KMS-11 (cell line): ENCODE measurements around the gene ZBTB18.

Experiments
- H2AFZ ChIP-seq: fragments of 200-600 bp; sonication (generic); 2 replicates; pipeline ENCODE4 v1.6.1; 2016; ENCODE audit warnings: antibody characterized with exemption, mixed run types, low read depth
- H3K27ac ChIP-seq: fragments of 200-600 bp; sonication (generic); 2 replicates; pipeline ENCODE4 v1.6.1; 2016; ENCODE audit warnings: mild to moderate bottlenecking, mixed run types
- H3K27me3 ChIP-seq: fragments of 200-600 bp; sonication (generic); 2 replicates; pipeline ENCODE4 v1.6.1; 2017; ENCODE audit warnings: mild to moderate bottlenecking, low read depth, mixed run types, moderate library complexity; ENCODE audit not compliant: insufficient read depth
- H3K36me3 ChIP-seq: fragments of 200-600 bp; sonication (generic); 2 replicates; pipeline ENCODE4 v1.6.1; 2017; ENCODE audit warnings: mild to moderate bottlenecking, mixed run types; ENCODE audit not compliant: insufficient read depth
- H3K4me1 ChIP-seq: fragments of 200-600 bp; sonication (generic); 2 replicates; pipeline ENCODE4 v1.6.1; 2016; ENCODE audit warnings: mild to moderate bottlenecking, low read depth, mixed run types; ENCODE audit not compliant: poor library complexity, severe bottlenecking
- H3K4me2 ChIP-seq: fragments of 200-600 bp; sonication (generic); 2 replicates; pipeline ENCODE4 v1.7.0; 2016; ENCODE audit warnings: mild to moderate bottlenecking, mixed run types
- H3K4me3 ChIP-seq: fragments of 200-600 bp; sonication (generic); IDR thresholded peaks from 2 replicates; pipeline ENCODE4 v1.6.1; 2017; ENCODE audit warnings: low read depth, low read length, mixed read lengths; ENCODE audit not compliant: insufficient read depth
- H3K79me2 ChIP-seq: fragments of 200-600 bp; sonication (generic); 2 replicates; pipeline ENCODE4 v1.6.1; 2016; ENCODE audit warnings: low read depth, mixed run types; ENCODE audit not compliant: insufficient read depth
- H3K9ac ChIP-seq: fragments of 200-600 bp; sonication (generic); 2 replicates; pipeline ENCODE4 v1.6.1; 2016; ENCODE audit warnings: mild to moderate bottlenecking, mixed run types
- H4K20me1 ChIP-seq: fragments of 200-600 bp; sonication (generic); 2 replicates; pipeline ENCODE4 v1.6.1; 2016; ENCODE audit warnings: mild to moderate bottlenecking, mixed run types; ENCODE audit not compliant: insufficient read depth
- CTCF ChIP-seq: fragments of 200-600 bp; sonication (generic); conservative IDR thresholded peaks from 2 replicates; pipeline ENCODE4 v1.6.1; 2017; ENCODE audit warnings: low read depth, mild to moderate bottlenecking, antibody characterized with exemption, low read length, moderate library complexity, mixed read lengths

The ZBTB18 gene

GRCh38 chr1:244074559-244075171 lies 23.6 kb downstream of the ZBTB18 start:
- H3K9ac ChIP-seq, result no peak overlapping the region
- H3K79me2 ChIP-seq, result no peaks in the 10 kb centered on the region
- no peak for TF ChIP-seq CTCF
- H3K4me3 ChIP-seq, result no peak overlapping the region
- H3K27me3 ChIP-seq, result no peaks in the 10 kb centered on the region
- H4K20me1 ChIP-seq, result no peaks in the 10 kb centered on the region
- H3K4me2 ChIP-seq, result no peak overlapping the region
- H3K4me1 ChIP-seq, result no peaks in the 10 kb centered on the region
- H2AFZ ChIP-seq, result no peak overlapping the region
- no peaks in the 10 kb centered on the region for H3K36me3 ChIP-seq
- H3K27ac ChIP-seq, result no peak overlapping the region

DNA sequence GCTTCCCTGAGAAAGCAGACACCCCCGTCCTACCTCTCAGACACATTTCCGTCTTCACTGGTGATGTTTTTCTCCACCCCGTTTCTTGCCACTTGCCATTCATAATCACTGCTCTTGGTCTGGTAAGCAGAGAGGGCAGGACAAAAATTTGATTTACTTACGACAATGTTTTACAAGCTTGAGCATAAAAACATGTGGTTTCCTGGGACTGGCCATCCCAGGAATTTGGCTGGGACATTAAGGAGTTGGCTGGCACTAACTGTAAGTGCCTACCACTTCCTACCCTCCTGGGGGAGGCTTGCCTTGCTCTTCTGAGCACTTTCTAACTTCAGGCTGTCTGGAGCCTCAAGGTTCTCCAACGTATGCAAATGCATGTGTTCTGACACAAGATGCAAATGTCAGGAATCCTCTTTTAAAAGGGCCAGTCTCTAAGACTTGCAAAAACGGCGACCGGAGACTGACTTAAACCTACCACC lies 24.2 kb downstream of the ZBTB18 start:
- Histone ChIP-seq H3K4me3 (no peak overlapping the region), H3K27ac (no peak overlapping the region), H3K9ac (no peak overlapping the region), H2AFZ (no peak overlapping the region), H3K4me2 (no peak overlapping the region), H3K79me2 (no peaks in the 10 kb centered on the region), H3K4me1 (no peaks in the 10 kb centered on the region), H3K36me3 (no peaks in the 10 kb centered on the region), H3K27me3 (no peaks in the 10 kb centered on the region), H4K20me1 (no peaks in the 10 kb centered on the region)
- TF ChIP-seq CTCF, result no peak

GRCh38 chr1:244076740-244077139 lies 25.7 kb downstream of the ZBTB18 start:
- H3K9ac ChIP-seq, result no peak overlapping the region
- H3K36me3 ChIP-seq, result no peaks in the 10 kb centered on the region
- H3K27me3 ChIP-seq, result no peaks in the 10 kb centered on the region
- no peak overlapping the region for H2AFZ ChIP-seq
- TF ChIP-seq CTCF, result no peak
- H3K4me3 ChIP-seq, result no peak overlapping the region
- no peaks in the 10 kb centered on the region for H4K20me1 ChIP-seq
- H3K79me2 ChIP-seq, result no peaks in the 10 kb centered on the region
- no peaks in the 10 kb centered on the region for H3K4me1 ChIP-seq
- no peak overlapping the region for H3K27ac ChIP-seq
- H3K4me2 ChIP-seq, result no peak overlapping the region

- H4K20me1 ChIP-seq, result no peaks in the 10 kb centered on the region
- H3K79me2 ChIP-seq, result no peaks in the 10 kb centered on the region
- H3K9ac ChIP-seq, result no peak overlapping the region
- H3K36me3 ChIP-seq, result no peaks in the 10 kb centered on the region
- H2AFZ ChIP-seq, result no peak overlapping the region
- H3K4me3 ChIP-seq, result no peak overlapping the region
- no peaks in the 10 kb centered on the region for H3K27me3 ChIP-seq
- H3K27ac ChIP-seq, result no peak overlapping the region
- no peak for TF ChIP-seq CTCF
- H3K4me1 ChIP-seq, result no peaks in the 10 kb centered on the region
- H3K4me2 ChIP-seq, result no peak overlapping the region
These were observed 26.6 kb downstream of the ZBTB18 start for GRCh38 chr1:244077473-244078220.
